Stimulated activated CD8-positive, alpha-beta memory T cell treated with anti-CD3 and anti-CD28 coated beads, Interleukin-12 subunit alpha, Interleukin-12 subunit beta, amount 100 ng/mL, for 1 hour (primary cell): ENCODE data around the gene LCN12.

Experiments
- DNase-seq: peaks from one replicate; pipeline ENCODE4 v3.0.0-alpha.2; 2020; ENCODE audit warnings: low read depth

The LCN12 gene

DNA sequence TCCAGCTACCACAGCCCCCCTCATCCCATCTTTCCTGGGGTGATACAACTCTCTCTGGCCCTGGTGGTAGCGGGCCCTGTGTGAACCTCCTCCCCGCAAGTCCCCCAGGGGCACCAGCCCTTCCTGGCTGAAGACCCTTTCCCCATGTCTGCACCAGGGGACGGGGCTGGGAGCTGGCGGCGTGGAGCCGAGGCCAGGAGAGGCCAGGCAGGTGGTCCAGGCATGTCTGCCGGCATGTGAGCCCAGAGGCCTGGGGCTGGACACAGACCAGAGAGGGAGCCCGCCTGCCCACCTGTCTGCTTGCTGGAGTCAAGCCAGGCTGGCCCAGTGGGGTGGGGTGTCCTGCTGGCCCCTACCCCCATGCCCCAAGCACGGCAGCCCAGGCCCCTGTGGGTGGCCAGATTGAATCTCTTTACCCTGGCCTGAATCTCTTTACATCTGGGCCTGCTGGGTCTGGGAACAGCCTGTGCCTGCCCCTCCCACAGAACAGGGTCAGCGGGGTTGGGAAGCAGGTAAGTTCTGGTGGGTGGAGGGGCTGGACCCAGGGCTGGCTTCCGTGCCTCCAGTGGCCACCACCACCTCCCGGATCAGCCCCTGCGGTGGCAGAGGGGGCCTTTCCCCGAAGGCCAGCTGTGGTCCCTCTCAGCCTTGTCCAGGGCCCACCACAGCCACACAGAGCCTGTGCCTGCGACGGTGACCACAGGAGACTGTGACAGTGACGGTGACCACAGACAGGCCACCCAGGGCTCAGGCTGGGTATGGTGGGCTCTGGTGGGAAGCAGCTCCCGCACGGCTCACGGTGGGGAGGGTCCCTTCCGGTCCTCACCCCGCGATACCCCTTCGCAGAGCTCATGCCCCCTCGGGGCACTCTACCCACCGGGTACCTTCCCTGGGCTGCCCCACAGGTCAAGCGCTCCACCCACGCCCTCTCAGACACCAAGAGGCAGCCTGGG lies 7.1 kb downstream of the LCN12 start:
- DNase-seq: no peak

DNA sequence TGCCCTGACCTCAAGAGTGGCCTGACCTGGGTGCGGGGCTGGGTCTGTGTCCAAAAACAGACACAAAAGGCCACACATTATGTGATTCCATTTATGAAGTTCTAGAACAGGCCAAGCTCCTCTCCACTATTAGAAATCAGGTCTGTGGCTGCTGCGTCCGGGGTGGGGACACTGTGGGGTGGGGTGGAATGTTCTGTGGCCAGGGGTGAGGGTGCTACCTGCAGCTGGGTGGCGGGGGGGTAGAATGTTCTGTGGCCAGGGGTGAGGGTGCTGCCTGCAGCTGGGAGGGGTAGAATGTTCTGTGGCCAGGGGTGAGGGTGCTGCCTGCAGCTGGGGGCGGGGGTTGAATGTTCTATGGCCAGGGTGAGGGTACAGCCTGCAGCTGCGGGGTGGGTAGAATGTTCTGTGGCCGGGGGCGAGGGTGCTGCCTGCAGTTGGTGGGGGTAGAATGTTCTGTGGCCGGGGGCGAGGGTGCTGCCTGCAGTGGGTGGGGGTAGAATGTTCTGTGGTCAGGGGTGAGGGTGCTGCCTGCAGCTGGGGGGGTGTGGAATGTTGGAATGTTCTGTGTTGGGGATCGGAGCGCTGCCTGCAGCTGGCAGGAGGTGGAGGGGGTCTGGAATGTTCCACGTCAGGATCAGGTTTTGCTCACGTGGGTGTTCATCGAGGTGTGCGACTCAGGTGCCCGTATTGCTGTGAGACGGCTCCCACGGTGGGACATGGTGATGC lies 8.3 kb downstream of the LCN12 start:
- DNase-seq: no peak

DNA sequence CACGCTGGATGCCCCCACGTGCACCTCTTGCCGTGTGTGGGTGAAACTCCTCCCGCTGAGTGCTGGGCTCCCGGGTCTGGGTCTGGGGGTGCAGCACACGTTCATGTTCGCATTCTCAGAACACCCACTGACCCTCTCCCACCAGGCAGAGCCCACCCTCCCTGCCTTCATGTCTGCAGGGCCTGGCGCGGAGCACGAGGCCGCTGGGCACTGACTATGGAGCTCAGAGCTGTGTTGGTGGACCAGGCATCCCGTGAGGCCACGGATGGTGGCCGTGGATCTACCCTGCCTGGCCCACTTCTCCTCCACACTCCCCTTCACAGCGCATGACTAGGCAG lies 8.8 kb downstream of the LCN12 start:
- no peak for DNase-seq

DNA sequence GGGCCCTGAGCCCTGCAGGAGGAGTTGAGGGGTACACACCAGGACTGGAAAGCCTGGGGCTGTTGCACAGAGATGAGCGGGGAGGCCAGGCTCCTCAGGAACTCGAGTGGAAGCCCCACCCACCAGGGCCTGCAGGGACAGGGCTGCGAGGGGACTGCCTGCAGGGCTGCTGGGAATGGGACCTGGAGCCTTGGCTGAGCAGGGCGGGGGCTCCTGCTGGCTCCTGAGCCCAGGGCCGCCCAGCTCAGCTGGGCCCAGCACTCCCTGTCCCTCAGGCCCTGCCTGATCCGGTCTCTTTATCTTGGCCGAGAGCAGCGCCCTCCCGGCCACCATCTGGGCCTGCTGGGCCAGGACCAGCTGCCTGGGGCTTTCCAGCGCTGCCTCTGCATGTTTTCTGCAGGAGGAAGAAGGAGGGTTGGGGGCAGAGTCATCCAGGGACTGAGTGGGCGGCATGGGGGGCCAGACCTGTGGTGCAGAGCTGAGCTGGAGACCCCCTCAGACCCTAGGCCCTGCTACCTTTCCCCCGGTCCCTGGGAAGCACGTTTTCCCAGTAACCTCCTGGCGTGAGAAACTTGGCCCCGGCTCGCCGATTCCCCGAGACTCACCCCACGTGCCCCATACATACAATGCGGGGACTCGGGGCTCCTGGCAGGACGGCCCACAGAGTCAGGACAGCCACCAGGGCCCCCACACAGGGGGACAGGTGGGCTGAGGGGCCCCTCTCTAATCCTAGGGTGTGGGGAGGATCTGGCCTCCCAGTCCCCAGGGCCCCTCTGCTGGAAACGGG lies 9.4 kb downstream of the LCN12 start:
- DNase-seq: no peak

DNA sequence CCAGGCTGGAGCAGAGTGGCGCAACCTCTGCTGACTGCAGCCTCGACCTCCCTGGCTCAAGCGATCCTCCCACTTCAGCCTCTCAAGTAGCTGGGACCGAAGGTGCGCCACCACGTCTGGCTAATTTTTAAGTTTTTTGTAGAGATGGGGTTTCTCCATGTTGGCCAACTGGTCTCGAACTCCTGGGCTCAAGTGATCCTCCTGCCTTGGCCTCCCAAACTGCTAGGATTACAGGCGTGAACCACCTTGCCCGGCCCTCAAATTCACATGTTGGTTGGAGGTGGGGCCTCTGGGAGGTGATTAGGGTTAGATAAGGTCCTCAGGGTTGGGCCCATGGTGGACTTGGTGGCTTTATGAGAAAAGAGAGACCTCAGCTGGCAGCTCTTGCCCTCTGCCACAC lies 10.1 kb downstream of the LCN12 start:
- no peak for DNase-seq

DNA sequence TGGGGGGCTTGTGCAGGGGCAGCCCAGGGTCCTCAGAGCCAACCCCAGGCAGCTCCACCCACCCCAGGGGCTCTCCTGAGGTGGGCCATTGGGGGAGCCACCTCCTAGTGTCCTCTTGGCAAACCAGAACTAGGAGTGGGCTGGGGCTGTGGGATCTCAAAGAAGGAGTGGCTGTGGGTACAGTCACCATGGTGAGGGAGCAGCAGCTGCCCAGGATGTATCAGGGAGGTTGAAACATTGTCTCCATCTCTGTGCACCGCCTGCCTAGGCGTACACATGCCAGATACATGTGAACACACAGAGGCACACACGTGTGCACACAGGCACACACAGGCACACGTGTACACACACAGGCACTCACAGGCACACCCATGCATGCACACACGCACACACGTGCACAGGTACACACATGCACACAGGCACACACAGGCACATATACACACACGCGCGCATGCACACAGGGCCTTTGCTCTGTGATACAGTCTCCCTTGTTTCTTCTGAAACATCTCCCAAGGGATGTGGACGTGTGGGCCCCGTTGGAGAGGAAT lies 10.7 kb downstream of the LCN12 start:
- DNase-seq: no peak

DNA sequence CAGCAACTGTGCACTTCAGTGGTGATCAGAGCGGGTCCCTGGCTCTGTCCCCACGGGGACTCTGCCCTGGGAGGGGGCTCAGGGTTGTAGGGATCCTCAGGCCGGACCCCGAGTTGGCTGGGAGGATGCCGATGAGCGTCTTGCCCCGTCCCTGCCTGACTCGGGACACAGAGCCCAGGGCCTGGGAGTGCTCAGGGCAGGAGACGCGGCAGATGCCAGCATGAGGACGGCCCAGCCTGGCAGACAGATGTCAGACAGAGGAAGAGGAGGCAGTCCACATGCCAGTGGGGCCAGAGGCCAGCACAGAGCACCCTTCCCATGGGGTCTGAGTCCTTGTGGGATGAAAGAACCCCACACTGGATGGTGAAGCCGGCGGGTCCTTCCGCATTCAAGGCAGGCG lies 11.3 kb downstream of the LCN12 start:
- DNase-seq: no peak

DNA sequence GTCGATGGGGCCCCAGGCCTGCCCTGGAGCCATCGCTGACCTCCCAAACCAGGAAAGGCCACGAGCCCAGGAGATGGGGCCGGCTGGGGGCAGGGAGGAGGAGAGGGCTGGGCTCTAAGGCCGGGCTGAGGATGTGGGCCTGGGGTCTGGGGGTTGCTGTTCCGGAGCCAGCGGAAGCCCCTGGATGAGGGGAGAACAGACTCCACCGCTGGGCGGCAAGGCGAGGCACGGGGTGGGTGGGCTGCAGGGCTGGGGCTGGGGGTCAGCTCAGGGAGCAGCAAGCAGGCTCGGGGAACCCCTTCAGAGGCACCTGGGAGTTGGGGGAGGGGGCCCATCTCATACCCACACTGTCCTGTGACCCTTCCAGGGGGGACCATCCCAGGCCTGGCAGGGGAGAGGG lies 11.7 kb downstream of the LCN12 start:
- DNase-seq: no peak

DNA sequence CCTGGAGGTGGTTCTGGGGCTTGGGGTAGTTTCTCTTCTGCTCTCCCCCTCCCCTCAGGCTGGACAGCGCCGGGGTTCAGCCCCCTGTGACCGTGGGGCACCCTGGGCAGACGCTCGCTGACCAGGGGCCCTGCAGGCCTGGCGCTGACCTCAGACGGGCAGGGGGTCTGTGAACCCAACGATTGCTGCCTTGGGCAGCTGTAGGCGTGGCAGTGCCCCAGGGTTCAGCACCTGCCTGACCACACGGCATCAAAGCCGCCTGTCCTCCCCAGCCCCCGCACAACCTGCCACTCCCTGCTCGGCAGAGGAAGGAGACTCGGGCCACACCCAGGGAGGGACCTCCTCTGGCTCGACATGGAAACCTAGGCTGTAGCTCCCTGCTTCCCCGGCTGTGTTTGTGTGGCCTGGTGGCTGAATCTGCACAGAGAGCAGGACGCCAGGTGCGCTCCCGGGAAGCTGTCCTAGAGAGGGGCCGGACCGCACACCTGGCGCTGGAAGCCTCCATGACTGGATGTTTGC lies 12.2 kb downstream of the LCN12 start:
- no peak for DNase-seq

DNA sequence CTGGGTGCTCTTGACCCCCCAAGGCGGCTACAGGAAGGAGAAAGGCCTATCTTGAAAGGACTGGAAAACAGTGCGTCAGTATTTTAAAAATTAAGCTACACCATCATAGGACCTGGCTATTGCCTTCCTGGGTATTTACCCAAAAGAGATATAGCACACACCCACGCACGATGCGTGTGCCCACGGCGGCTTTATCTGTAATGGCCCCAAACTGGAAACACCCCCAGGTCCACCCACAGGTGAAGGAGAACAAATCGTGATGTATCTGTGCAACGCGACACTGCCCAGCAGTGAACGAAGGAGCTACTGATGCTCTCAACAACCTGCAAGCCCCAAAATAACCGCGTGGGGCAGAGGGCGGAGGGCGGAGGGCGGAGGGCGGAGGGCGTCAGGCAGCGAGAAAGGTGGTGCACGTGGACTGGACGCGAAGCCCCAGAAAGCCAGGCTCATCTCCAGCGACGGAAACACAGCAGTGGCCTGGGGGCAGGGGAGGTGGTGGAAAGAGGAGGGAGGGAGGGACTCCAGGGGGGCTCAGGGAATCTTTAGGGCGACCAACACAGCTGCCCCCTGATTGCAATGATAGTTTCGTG lies 12.9 kb downstream of the LCN12 start:
- no peak for DNase-seq

DNA sequence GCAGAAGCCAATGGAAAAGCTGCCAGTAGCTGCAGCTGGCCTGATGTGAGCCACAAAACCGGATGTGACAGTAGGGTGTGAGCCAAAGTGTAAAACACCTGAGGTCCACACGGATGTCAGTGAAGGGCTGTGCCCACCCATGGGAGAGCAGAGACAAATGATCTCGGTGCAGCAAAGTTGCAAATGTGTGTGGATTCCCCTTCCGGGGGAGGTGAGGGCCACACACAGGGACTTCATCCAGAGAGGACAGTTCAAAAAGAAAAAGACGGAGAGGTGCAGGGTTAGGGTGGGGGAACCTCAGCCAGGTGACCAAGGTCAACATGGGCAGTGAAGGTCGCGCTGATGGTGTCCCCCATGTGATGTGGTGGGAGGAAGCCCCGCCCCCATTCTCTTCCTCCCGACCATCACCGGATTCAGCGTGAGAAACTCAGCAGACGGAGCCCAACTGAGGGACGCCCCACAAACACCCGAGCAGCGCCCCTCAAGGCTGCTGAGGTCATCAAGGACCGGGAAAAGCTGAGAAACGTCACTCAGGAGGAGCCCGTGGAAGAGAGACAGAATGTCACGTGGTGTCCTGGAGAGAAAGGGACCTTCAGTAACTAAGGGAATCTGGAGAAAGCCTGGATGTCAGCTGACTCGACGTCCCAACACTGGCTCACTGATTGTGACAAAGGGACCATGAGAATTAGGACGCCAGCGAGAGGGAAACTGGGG lies 13.9 kb downstream of the LCN12 start:
- DNase-seq: no peak

DNA sequence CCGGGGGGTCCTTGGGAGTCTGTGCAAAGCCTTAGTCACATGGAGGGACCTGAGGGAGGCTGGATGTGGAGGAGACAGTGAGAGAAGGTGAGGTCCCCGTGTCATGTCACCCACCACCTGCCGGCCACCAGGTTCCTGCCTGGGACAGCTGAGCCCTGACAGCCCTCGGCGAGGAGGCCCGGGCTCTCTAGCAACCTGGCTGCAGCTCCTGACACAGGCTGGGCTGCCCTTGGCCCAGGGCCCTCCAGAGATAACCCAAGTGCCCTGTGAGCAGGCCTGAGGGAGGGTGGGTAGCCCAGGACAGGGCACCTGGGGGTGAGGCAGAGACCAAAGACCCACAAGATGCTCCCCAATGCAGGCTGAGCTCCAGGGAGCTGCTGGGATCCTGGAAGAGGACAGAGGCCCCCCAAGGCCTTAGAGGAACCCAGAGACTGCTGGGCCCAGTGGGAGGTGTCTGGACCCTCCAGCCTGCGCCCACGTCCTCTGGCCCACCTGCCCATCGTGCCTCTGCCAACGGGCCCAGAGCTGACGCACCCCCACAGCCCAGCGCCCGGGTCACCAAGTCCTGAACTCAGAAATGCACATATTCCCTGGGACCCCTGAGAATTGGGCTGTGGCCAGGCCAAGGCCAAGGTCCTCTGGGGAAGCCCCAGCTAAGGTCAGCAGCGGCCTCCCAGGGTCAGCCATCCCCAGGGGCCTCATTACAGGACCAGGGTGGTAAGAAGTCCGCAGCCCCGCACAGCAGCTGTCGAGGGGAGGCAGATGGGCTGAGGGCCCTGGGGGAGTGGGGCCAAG lies 16.5 kb downstream of the LCN12 start:
- no peak for DNase-seq

DNA sequence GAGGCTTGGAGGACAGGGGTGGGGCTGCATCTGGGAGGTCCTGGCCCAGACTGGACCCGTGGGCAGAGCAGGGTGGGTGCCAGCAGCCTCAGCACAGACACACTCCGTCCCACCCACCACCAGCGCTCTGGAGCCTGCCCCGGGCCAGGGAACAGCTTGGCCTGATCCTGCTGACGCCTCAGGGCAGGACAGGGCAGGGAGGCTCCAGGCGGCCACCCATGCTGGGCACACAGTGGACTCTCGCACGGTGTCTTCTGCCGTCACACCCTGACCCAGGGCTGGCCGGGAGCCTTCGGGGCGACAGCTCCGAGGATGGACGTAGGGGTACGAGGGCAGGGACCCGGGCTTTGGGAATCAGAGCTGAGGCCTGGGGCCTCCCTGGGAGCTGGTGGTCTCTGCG lies 17.1 kb downstream of the LCN12 start:
- no peak for DNase-seq

DNA sequence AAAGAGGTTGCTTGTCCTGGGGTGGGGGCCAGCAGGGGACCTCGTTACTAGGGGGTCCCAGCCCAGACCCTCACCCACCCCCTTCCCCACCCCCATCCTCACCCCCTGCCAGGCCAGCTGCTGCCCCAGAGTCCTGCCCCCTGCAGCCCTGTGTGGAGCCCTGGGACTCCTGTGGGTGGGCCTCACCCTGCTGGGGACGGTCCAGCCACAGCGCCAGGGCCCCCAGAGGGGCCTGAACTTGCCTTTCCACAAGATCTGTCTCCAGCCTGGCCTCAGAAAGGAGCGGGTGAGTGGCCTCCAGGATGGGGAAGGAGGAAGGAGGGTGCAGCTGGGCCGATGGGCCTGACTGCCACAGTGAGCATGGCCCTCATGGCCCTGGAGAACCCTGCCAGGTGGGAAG lies 17.7 kb downstream of the LCN12 start:
- DNase-seq: no peak

DNA sequence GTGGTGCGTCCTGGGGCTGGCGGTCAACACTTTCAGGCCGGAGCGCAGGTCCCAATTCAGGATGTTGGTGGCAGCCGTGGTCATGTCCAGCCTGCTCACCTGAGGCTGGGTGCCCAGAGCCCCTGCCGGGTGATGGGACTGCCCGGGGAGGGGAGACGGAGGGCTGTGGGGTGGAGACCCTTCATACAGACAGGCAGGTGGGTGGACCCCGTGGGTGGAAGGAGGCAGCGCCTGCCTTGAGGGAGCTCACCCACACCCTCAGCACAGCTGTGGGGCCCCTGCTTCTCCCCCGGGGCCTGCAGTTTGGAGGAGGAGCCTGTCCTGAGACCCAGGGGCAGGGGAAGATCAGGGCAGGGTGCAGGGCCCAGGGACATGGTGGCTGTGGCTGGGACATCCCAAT lies 18.3 kb downstream of the LCN12 start:
- DNase-seq: no peak

DNA sequence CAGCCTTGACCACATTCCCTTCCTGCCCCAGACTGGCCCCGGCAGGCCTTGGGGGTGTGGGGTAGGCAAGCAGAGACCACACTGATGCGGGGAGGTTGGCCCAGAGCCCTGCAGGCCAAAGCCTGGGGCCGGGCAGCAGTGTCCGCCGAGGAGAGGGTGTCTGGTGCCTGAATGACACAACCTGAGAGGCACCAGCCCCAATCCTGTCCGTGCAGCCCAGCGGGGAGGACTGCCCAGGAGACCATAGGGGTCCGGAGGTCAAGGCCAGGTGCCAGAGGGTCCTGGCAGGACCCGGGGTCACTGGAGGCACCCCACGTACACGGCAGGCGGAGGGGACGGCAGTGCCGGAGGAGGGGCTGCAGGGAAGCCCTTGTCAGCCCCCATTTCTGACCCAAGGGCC lies 19.7 kb downstream of the LCN12 start:
- no peak for DNase-seq

DNA sequence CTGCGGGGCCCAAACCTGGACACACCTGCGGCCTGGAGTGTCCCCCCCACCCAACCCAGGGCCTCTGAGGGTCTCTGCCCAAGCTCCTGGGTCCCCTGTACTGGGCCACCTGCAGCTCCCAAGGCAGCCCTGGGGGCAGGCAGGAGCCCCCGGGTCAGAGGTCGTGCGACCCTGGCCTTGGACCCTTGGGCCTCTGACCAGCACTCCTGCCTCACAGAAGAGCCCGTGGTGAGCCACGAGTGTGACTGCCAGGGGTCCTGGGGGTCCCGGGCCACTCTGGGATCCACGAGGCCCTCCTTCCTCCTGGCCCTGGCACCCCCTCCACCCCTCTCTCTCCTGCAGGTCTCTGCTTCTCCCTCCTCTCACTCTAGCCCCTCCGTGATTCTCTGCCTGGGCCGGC lies 20.3 kb downstream of the LCN12 start:
- no peak for DNase-seq

DNA sequence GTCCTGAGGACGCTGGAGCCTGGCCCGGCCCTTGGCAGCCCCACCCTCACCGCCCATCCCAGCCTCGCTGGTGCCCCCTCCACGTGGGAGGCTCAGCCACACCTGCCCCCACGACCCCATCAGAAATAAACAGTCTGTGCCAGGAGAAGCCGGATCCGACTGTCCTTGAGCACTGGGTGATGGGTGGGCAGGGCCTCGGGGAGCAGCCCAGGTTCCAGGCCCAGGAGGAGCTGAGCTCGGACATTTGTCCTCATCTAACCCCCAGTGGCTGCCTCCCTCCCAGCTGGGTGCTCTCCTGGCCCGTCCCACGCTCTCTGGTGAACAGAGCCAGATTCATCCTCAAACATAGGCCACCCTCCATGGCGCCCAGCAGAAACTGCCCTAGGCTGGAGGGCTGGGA lies 20.7 kb downstream of the LCN12 start:
- DNase-seq: no peak

DNA sequence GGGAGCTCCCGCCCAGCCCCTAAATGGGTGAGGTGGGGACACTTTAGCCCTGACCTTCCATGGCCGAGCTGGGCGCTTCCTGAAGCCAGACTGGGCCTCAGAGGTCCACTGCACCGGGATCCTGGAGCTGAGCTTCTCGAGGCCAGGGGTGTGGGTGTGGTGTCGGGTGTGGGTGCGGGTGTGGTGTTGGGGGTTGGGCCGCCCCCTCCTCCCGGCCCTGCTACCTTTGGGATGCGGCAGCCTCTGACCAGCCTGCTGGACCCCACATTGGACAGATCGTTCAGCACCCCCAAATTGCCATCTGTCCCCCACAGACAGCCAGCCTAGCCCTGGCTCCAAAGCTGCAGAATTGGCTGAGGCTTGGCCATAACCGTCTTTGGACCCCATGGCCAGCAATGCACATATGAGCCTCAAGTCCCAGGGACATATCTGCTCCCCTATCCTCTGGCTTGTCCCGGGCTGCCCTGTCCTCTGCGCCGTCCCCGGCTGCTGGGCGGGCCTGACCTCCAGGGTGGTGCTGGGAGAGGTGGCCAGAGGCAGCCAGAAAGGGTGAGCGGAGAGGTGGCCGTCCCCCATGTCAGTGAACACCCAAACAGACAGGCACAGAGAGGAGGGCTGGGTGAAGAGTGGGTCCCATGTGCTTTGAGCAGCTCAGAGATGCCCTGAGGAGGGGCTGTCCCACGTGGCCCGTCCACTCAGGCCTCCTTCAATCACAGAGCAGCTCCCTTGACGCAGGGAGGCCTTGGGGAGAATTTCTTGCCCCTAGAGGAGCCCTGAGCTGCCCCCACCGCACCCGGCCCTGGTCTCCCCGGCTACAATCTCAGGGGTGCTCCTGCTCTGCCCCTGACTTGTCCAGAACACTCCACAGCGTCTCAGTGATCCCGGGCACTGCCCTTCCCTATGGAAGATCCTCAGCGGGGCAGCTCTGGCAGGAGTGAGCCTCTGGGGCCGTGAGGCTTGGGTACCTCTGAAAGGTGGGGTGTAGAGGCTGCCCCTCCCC lies 21.8 kb downstream of the LCN12 start:
- DNase-seq: no peak
